ENCODE measurements around the gene RRAS. TPM values are rescaled to one million over a fixed set of nuclear protein-coding genes. Genes with fewer than 3 reads are reported as not detected.
A peak's percentile ranks its signal among the peaks of the same experiment; 100 is the strongest.

Gene RRAS
- total RNA-seq, 1 experiment from 2014 or later = 55.9 TPM

DNA sequence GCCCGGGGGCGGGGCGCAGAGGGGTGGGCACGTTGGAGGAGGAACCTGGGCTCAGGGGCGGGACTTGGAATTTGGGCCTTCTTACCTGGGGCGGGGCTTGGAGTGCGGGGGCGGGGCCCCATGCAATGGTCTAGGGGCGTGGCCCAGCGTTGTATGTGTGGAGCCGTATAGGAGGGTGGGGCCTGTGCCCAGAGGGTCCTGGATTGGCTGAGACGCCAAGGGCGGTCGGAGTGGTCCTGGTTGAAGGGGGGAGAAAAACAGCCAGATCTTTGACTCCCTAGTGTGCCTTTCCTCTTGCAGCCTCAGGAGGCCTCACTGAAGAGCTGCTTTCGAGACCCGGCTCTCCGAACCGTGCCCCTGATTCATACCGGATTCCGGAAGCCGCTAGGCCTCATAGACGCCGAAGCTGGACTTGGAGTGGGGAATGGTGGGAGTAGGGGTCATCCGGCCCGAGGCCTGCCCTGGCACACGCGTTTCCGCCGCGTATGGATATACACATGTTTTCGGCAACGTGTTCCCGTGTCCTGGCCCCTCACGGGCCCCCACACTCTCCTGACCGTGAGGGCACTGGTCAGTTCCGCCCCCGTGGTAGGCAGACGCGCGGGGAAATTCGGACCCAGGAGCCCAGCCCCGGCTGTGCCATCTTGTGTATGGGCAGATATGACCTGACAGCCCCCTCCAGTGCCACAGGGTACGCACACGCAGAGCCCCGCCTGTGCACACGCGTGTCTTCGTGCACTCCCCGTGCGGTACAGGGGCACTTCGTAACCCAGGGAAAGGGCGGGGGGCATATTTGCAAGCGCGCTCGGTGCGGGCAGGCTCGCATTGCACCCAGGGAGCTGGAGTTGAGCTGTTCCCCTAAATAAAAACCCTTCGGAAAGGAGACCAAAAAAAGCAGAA is 49.6 kb downstream of the RRAS start:
- intact Hi-C loops (cut with micrococcal nuclease) = loop anchor here (1.0 to 5.0 kb wide), 3 partner anchors 50 to 174 kb away; partner anchors contain the start of genes PRMT1 and RRAS

More for the DNA sequence above, 49.6 kb downstream of the RRAS start:
- POLR2A ChIA-PET = interaction anchor here (0.9 to 5.4 kb wide), 5 partner anchors 10 to 77 kb away, joined by 3 to 50 read pairs (median 5); partner anchors contain the start of genes NOSIP, PRRG2, RRAS and SCAF1
- Histone ChIP-seq H3K9ac (ENCODE audit: low read length) (peak overlapping the region; percentile 99), H3K27me3 (ENCODE audit: insufficient read depth, low read length) (no peaks in the 10 kb centered on the region), H4K20me1 (ENCODE audit: insufficient read depth) (peaks cover 8% of the 10 kb centered on the region; the same call in 1 of the 2 replicates), H3K36me3 (ENCODE audit: control insufficient read depth in 1 of 2, insufficient read depth in 2 of 2, low read length in 2 of 2) (peaks cover 6 to 11% of the 10 kb centered on the region in 2 experiments; a peak in 3 of 4 replicates), H3K79me2 (ENCODE audit: insufficient read depth, low read length) (peaks cover 26% of the 10 kb centered on the region), H3K4me1 (ENCODE audit: control insufficient read depth in 1 of 2, insufficient read depth in 2 of 2, low read length in 2 of 2) (peaks cover 10 to 33% of the 10 kb centered on the region in 2 experiments; a peak in 3 of 4 replicates), H3K4me2 (ENCODE audit: low read length) (peak overlapping the region; percentile 93), H3K9me3 (ENCODE audit: control insufficient read depth in 1 of 2, insufficient read depth in 1 of 2, low read depth in 1 of 2, low read length in 2 of 2) (no peaks in the 10 kb centered on the region), H3K4me3 (replicated peaks in 1 of 2; ENCODE audit: low read depth in 1 of 2, low read length in 2 of 2) (peak overlapping the region; percentile 89 to 93), H3K9me2 (ENCODE audit: insufficient read depth) (no peaks in the 10 kb centered on the region), H2AFZ (ENCODE audit: low read depth, low read length, poor library complexity, severe bottlenecking) (no peak overlapping the region), H3K27ac (ENCODE audit: low read depth, low read length) (peak overlapping the region; percentile 98)
- DNase-seq (ENCODE audit: low read depth, low spot score) = peak; percentile 97
- TF ChIP-seq EGR1 (IDR thresholded peaks at IDR 0.05; ENCODE audit: low read depth) (peak; percentile 91), MAX (IDR thresholded peaks at IDR 0.05) (peak; percentile 83), POLR2A (IDR thresholded peaks at IDR 0.05; ENCODE audit: borderline replicate concordance, extremely low read depth, insufficient read depth, insufficient read length) (peak; percentile 90), POLR2AphosphoS5 (IDR thresholded peaks at IDR 0.05; ENCODE audit: low read depth, low read length) (peak; percentile 97), ZFX (IDR thresholded peaks at IDR 0.05) (peak; percentile 83), JUND (IDR thresholded peaks at IDR 0.05) (no peak), CBX3 (IDR thresholded peaks at IDR 0.05; ENCODE audit: low read depth) (no peak), SP1 (IDR thresholded peaks at IDR 0.05; ENCODE audit: low read depth) (peak; percentile 27), SIN3A (IDR thresholded peaks at IDR 0.05; ENCODE audit: low read depth) (peak; percentile 55; the same call in 1 of the 2 replicates), FOSL1 (IDR thresholded peaks at IDR 0.05; ENCODE audit: low read depth) (no peak), YY1 (IDR thresholded peaks at IDR 0.05; ENCODE audit: extremely low read depth, insufficient replicate concordance, low read depth, low read length) (peak; percentile 21)
- RAD21 ChIA-PET (ENCODE audit: low non-redundant PET in 1 of 2, low total read pairs in 2 of 2, uncharacterized antibody in 2 of 2, unreplicated experiment in 2 of 2) = interaction anchor here (0.7 to 1.2 kb wide), 2 partner anchors 9 to 85 kb away, joined by 3 to 4 read pairs; partner anchors contain the start of gene PRRG2 (in 1 of the 2)
- CTCF ChIA-PET = interaction anchor here (0.9 to 2.2 kb wide), 3 partner anchors 20 to 86 kb away, joined by 3 to 7 read pairs (median 3); no protein-coding TSS in a partner anchor
- ATAC-seq = peak; percentile 82
- BruUV-seq (replicated peaks) = TSS peak; percentile 86

All from HCT116 (cell line).